ENCODE results near the gene ETNPPL. TPM values are rescaled to one million over a fixed set of nuclear protein-coding genes. Genes with fewer than 3 reads are reported as not detected.

ETNPPL gene
- total RNA-seq, 1 donor from 2014 or later: 10.6 TPM

DNA sequence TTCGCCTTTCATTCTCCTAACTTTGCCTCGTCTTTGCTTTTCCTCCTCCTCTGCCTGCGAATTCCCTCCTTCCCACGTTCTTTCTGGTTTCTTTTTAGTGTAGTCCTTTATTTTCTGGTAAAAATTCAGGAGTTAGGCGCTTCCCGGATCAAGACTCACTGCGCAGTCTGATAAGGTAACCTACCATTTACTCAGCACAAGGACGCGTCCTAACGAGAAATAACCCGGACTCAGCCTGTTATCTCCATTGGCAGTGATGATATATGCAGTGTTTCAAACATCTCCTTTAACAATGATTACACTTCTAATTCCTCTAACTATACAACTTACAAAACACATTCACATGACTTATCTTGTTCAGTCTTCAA is 357 bp upstream of the ETNPPL start:
- DNase-seq: no peak
- Histone ChIP-seq H3K27me3 (ENCODE audit: low read depth) (peaks cover 12% of the 10 kb centered on the region), H3K27ac (replicated peaks) (peak overlapping the region; percentile 58), H3K4me1 (peaks cover 18% of the 10 kb centered on the region), H3K4me3 (peak overlapping the region; percentile 69), H3K36me3 (no peaks in the 10 kb centered on the region), H3K9me3 (replicated peaks) (no peaks in the 10 kb centered on the region)
- TF ChIP-seq, protein P1, sequence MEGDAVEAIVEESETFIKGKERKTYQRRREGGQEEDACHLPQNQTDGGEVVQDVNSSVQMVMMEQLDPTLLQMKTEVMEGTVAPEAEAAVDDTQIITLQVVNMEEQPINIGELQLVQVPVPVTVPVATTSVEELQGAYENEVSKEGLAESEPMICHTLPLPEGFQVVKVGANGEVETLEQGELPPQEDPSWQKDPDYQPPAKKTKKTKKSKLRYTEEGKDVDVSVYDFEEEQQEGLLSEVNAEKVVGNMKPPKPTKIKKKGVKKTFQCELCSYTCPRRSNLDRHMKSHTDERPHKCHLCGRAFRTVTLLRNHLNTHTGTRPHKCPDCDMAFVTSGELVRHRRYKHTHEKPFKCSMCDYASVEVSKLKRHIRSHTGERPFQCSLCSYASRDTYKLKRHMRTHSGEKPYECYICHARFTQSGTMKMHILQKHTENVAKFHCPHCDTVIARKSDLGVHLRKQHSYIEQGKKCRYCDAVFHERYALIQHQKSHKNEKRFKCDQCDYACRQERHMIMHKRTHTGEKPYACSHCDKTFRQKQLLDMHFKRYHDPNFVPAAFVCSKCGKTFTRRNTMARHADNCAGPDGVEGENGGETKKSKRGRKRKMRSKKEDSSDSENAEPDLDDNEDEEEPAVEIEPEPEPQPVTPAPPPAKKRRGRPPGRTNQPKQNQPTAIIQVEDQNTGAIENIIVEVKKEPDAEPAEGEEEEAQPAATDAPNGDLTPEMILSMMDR (IDR thresholded peaks at IDR 0.05; ENCODE audit: borderline replicate concordance): no peak
- intact Hi-C loops (cut with micrococcal nuclease): no loop called here

DNA sequence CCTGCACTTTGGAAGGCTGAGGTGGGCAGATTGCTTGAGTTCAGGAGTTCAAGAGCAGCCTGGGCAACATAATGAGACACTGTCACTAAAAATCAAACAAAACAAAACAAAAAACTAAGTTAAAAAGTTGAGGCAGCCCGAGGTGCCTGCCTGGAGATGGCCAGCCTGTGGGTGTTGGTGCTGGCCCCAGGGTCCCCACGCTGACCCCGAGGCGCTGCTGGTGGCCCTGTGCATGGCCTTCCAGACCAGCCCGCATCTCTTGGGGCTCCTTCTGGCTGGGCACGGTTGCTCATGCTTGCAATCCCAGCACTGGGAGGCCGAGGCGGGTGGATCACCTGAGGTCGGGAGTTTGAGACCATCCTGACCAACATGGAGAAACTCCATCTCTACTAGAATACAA is 4.4 kb downstream of the ETNPPL start:
- Histone ChIP-seq H3K9me3 (replicated peaks) (no peaks in the 10 kb centered on the region), H3K4me3 (no peak overlapping the region), H3K36me3 (no peaks in the 10 kb centered on the region), H3K27ac (replicated peaks) (no peak overlapping the region), H3K27me3 (ENCODE audit: low read depth) (peaks cover 11% of the 10 kb centered on the region), H3K4me1 (peaks cover 18% of the 10 kb centered on the region)
- no peak for DNase-seq
- intact Hi-C loops (cut with micrococcal nuclease): no loop called here
- TF ChIP-seq, protein P1 (IDR thresholded peaks at IDR 0.05; ENCODE audit: borderline replicate concordance): no peak

DNA sequence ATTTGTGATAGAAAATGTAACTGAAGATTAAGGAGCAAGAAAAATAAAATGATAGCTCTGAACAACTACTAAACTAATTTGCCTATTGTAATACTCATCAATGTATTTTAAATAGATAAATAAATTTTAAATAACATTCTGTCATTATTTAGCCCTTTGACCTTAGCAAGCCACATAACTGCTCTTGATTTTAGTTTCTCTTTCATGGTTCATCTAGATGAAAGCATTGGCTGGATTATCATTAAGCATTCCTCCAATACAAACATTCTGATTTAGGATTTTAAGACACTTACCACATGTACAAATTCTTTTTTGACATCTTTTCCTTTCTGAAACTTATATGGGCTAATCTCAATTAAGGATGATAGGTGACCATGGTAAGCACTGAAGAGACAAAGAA is 8.5 kb downstream of the ETNPPL start:
- no peak for DNase-seq
- no peaks in the 10 kb centered on the region for H3K4me1 ChIP-seq
- no peak overlapping the region for H3K4me3 ChIP-seq
- intact Hi-C loops (cut with micrococcal nuclease): no loop called here
- TF ChIP-seq, protein P1 (IDR thresholded peaks at IDR 0.05; ENCODE audit: borderline replicate concordance): no peak
- no peaks in the 10 kb centered on the region for H3K9me3 ChIP-seq (replicated peaks)
- H3K27me3 ChIP-seq (ENCODE audit: low read depth): no peaks in the 10 kb centered on the region
- H3K27ac ChIP-seq (replicated peaks): no peak overlapping the region
- no peaks in the 10 kb centered on the region for H3K36me3 ChIP-seq

DNA sequence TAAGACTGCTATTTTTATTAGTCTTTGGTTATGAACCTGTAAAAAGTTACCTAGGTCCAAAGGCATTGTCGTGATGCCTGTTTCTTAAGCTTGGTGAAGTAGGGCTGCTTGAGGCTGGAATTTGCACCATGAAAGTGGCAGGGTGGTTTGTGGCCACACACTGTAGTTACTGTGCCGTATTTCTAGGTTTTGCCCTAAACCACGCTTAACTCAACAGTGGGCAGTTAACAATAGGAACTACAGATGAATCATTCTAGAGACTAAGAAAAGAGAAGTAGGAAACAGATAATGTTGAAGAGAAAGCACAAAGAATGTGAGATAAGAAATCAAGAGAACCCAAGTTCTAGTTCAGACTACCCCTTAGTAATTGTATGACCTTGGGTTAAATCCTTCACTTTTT is 11.5 kb downstream of the ETNPPL start:
- H3K27me3 ChIP-seq (ENCODE audit: low read depth): no peaks in the 10 kb centered on the region
- TF ChIP-seq, protein P1 (IDR thresholded peaks at IDR 0.05; ENCODE audit: borderline replicate concordance): no peak
- H3K36me3 ChIP-seq: no peaks in the 10 kb centered on the region
- H3K4me3 ChIP-seq: no peak overlapping the region
- no peaks in the 10 kb centered on the region for H3K4me1 ChIP-seq
- no peak for DNase-seq
- no peak overlapping the region for H3K27ac ChIP-seq (replicated peaks)
- no peaks in the 10 kb centered on the region for H3K9me3 ChIP-seq (replicated peaks)
- intact Hi-C loops (cut with micrococcal nuclease): no loop called here

DNA sequence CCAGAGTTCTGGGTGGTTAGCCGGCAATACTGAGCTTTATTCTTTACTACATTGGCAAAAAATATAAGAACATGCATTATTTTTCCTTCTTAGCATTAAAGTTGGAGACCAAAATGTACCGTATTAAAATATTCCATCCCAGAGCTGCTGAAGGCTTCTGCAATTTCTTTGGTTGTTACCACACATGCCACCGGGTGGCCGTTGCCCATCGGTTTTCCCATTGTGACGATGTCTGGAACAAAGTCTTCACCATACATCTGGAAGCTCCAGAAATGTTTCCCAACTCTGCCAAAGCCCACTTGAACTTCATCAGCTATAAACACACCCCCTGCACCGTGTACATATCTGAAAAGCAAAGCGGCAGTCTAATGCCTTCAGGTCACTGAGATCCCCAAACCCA is 13.7 kb downstream of the ETNPPL start:
- TF ChIP-seq, protein P1 (IDR thresholded peaks at IDR 0.05; ENCODE audit: borderline replicate concordance): no peak
- H3K36me3 ChIP-seq: no peaks in the 10 kb centered on the region
- H3K4me1 ChIP-seq: peaks cover 4% of the 10 kb centered on the region
- H3K27me3 ChIP-seq (ENCODE audit: low read depth): no peaks in the 10 kb centered on the region
- H3K27ac ChIP-seq (replicated peaks): no peak overlapping the region
- H3K4me3 ChIP-seq: no peak overlapping the region
- intact Hi-C loops (cut with micrococcal nuclease): no loop called here
- DNase-seq: no peak
- no peaks in the 10 kb centered on the region for H3K9me3 ChIP-seq (replicated peaks)

DNA sequence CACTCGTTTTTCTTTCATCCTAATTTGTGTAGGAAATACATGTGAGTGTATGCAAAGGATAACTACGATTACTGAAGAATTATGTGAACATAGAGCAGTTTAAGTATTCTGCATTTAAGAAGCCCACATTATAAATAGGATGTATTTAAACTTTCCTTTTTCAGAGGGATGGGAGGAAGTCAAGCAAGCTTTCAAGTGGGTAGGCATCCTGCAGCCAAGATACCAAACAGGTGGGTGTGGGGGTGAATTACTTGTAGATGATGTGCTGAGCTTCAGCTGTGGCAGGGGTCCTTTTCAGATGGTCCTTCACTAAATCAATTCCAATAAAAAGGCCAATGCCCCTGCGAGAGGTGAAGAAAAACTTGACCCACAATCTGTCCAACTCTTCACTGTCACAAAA is 16.3 kb downstream of the ETNPPL start:
- TF ChIP-seq, protein P1 (IDR thresholded peaks at IDR 0.05; ENCODE audit: borderline replicate concordance): no peak
- DNase-seq: no peak
- H3K4me3 ChIP-seq: no peak overlapping the region
- H3K36me3 ChIP-seq: no peaks in the 10 kb centered on the region
- H3K27me3 ChIP-seq (ENCODE audit: low read depth): no peaks in the 10 kb centered on the region
- no peaks in the 10 kb centered on the region for H3K9me3 ChIP-seq (replicated peaks)
- intact Hi-C loops (cut with micrococcal nuclease): no loop called here
- H3K4me1 ChIP-seq: peaks cover 4% of the 10 kb centered on the region
- H3K27ac ChIP-seq (replicated peaks): no peak overlapping the region
